ENCODE measurements around the gene ALG8.

The ALG8 gene

GRCh38 chr11:78171951-78172350 lies 32.5 kb upstream of the ALG8 start:
- Histone ChIP-seq H3K27ac (ENCODE audit: low read length) (no peak overlapping the region), H3K4me1 (ENCODE audit: control insufficient read depth, insufficient read depth, low read length) (peaks cover 25% of the 10 kb centered on the region), H3K36me3 (ENCODE audit: control insufficient read depth in 2 of 2, insufficient read depth in 2 of 2, low read length in 2 of 2) (peaks cover 13 to 34% of the 10 kb centered on the region in 2 donors)

GRCh38 chr11:78170874-78171549 lies 31.6 kb upstream of the ALG8 start:
- H3K27ac ChIP-seq (ENCODE audit: low read length) = no peak overlapping the region
- no peak overlapping the region for H3K9ac ChIP-seq (ENCODE audit: low read length in 2 of 2)
- no peaks in the 10 kb centered on the region for H3K27me3 ChIP-seq (ENCODE audit: control insufficient read depth in 1 of 2, insufficient read depth in 2 of 2, low read length in 2 of 2)
- H3K36me3 ChIP-seq (ENCODE audit: control insufficient read depth in 2 of 2, insufficient read depth in 2 of 2, low read length in 2 of 2) = peaks cover 13 to 29% of the 10 kb centered on the region in 2 donors
- H3K4me1 ChIP-seq (ENCODE audit: control insufficient read depth, insufficient read depth, low read length) = peaks cover 32% of the 10 kb centered on the region
- H3K9me3 ChIP-seq (ENCODE audit: control insufficient read depth in 2 of 2, low read length in 2 of 2) = no peaks in the 10 kb centered on the region
- no peak overlapping the region for H3K4me3 ChIP-seq (ENCODE audit: low read length in 2 of 2)

More at GRCh38 chr11:78171951-78172350, 32.5 kb upstream of the ALG8 start:
- Histone ChIP-seq H3K9me3 (ENCODE audit: control insufficient read depth in 2 of 2, low read length in 2 of 2) (no peaks in the 10 kb centered on the region), H3K9ac (ENCODE audit: low read length in 2 of 2) (no peak overlapping the region), H3K27me3 (ENCODE audit: control insufficient read depth in 1 of 2, insufficient read depth in 2 of 2, low read length in 2 of 2) (no peaks in the 10 kb centered on the region), H3K4me3 (ENCODE audit: low read length in 2 of 2) (no peak overlapping the region)

- no peak overlapping the region for H3K9ac ChIP-seq (ENCODE audit: low read length in 2 of 2)
- H3K27me3 ChIP-seq (ENCODE audit: control insufficient read depth in 1 of 2, insufficient read depth in 2 of 2, low read length in 2 of 2) = no peaks in the 10 kb centered on the region
- H3K4me1 ChIP-seq (ENCODE audit: control insufficient read depth, insufficient read depth, low read length) = peaks cover 36% of the 10 kb centered on the region
- no peak overlapping the region for H3K4me3 ChIP-seq (ENCODE audit: low read length in 2 of 2)
- peak overlapping the region; percentile 18 for H3K27ac ChIP-seq (ENCODE audit: low read length)
- H3K36me3 ChIP-seq (ENCODE audit: control insufficient read depth in 2 of 2, insufficient read depth in 2 of 2, low read length in 2 of 2) = peaks cover 13 to 29% of the 10 kb centered on the region in 2 donors
- no peaks in the 10 kb centered on the region for H3K9me3 ChIP-seq (ENCODE audit: control insufficient read depth in 2 of 2, low read length in 2 of 2)
Observed at GRCh38 chr11:78170413-78170812, 31.0 kb upstream of the ALG8 start.

- H3K4me3 ChIP-seq (ENCODE audit: low read length in 2 of 2) = peak overlapping the region in 1 of 2 donors; percentile 29
- peak overlapping the region; percentile 67 for H3K27ac ChIP-seq (ENCODE audit: low read length)
- no peaks in the 10 kb centered on the region for H3K27me3 ChIP-seq (ENCODE audit: control insufficient read depth in 1 of 2, insufficient read depth in 2 of 2, low read length in 2 of 2)
- H3K9ac ChIP-seq (ENCODE audit: low read length in 2 of 2) = peak overlapping the region in 1 of 2 donors; percentile 36
- H3K36me3 ChIP-seq (ENCODE audit: control insufficient read depth in 2 of 2, insufficient read depth in 2 of 2, low read length in 2 of 2) = peaks cover 12 to 23% of the 10 kb centered on the region in 2 donors
- peaks cover 42% of the 10 kb centered on the region for H3K4me1 ChIP-seq (ENCODE audit: control insufficient read depth, insufficient read depth, low read length)
- no peaks in the 10 kb centered on the region for H3K9me3 ChIP-seq (ENCODE audit: control insufficient read depth in 2 of 2, low read length in 2 of 2)
Observed at GRCh38 chr11:78168539-78169477, 29.4 kb upstream of the ALG8 start.

- Histone ChIP-seq H3K4me1 (ENCODE audit: control insufficient read depth, insufficient read depth, low read length) (peaks cover 60% of the 10 kb centered on the region), H3K27me3 (ENCODE audit: control insufficient read depth in 1 of 2, insufficient read depth in 2 of 2, low read length in 2 of 2) (no peaks in the 10 kb centered on the region), H3K9ac (ENCODE audit: low read length in 2 of 2) (peak overlapping the region; percentile 16 to 21), H3K36me3 (ENCODE audit: control insufficient read depth in 2 of 2, insufficient read depth in 2 of 2, low read length in 2 of 2) (peaks cover 0 to 7% of the 10 kb centered on the region in 2 donors), H3K27ac (ENCODE audit: low read length) (peak overlapping the region; percentile 69), H3K9me3 (ENCODE audit: control insufficient read depth in 2 of 2, low read length in 2 of 2) (no peaks in the 10 kb centered on the region), H3K4me3 (ENCODE audit: low read length in 2 of 2) (peak overlapping the region in 1 of 2 donors; percentile 22)
Observed at GRCh38 chr11:78166855-78167469, 27.5 kb upstream of the ALG8 start.

GRCh38 chr11:78164471-78164870 lies 25.0 kb upstream of the ALG8 start:
- Histone ChIP-seq H3K9ac (ENCODE audit: low read length in 2 of 2) (no peak overlapping the region), H3K4me1 (ENCODE audit: control insufficient read depth, insufficient read depth, low read length) (peaks cover 69% of the 10 kb centered on the region), H3K9me3 (ENCODE audit: control insufficient read depth in 2 of 2, low read length in 2 of 2) (no peaks in the 10 kb centered on the region), H3K4me3 (ENCODE audit: low read length in 2 of 2) (no peak overlapping the region), H3K27me3 (ENCODE audit: control insufficient read depth in 1 of 2, insufficient read depth in 2 of 2, low read length in 2 of 2) (no peaks in the 10 kb centered on the region), H3K36me3 (ENCODE audit: control insufficient read depth in 2 of 2, insufficient read depth in 2 of 2, low read length in 2 of 2) (no peaks in the 10 kb centered on the region), H3K27ac (ENCODE audit: low read length) (no peak overlapping the region)

- no peaks in the 10 kb centered on the region for H3K9me3 ChIP-seq (ENCODE audit: control insufficient read depth in 2 of 2, low read length in 2 of 2)
- H3K4me1 ChIP-seq (ENCODE audit: control insufficient read depth, insufficient read depth, low read length) = peaks cover 68% of the 10 kb centered on the region
- H3K27me3 ChIP-seq (ENCODE audit: control insufficient read depth in 1 of 2, insufficient read depth in 2 of 2, low read length in 2 of 2) = no peaks in the 10 kb centered on the region
- H3K4me3 ChIP-seq (ENCODE audit: low read length in 2 of 2) = no peak overlapping the region
- H3K27ac ChIP-seq (ENCODE audit: low read length) = no peak overlapping the region
- no peak overlapping the region for H3K9ac ChIP-seq (ENCODE audit: low read length in 2 of 2)
- no peaks in the 10 kb centered on the region for H3K36me3 ChIP-seq (ENCODE audit: control insufficient read depth in 2 of 2, insufficient read depth in 2 of 2, low read length in 2 of 2)
Observed at GRCh38 chr11:78163828-78164227, 24.4 kb upstream of the ALG8 start.

GRCh38 chr11:78161962-78162371 lies 22.5 kb upstream of the ALG8 start:
- H3K4me3 ChIP-seq (ENCODE audit: low read length in 2 of 2) = no peak overlapping the region
- H3K36me3 ChIP-seq (ENCODE audit: control insufficient read depth in 2 of 2, insufficient read depth in 2 of 2, low read length in 2 of 2) = no peaks in the 10 kb centered on the region
- no peak overlapping the region for H3K9ac ChIP-seq (ENCODE audit: low read length in 2 of 2)
- H3K9me3 ChIP-seq (ENCODE audit: control insufficient read depth in 2 of 2, low read length in 2 of 2) = no peaks in the 10 kb centered on the region
- H3K27me3 ChIP-seq (ENCODE audit: control insufficient read depth in 1 of 2, insufficient read depth in 2 of 2, low read length in 2 of 2) = no peaks in the 10 kb centered on the region
- peaks cover 57% of the 10 kb centered on the region for H3K4me1 ChIP-seq (ENCODE audit: control insufficient read depth, insufficient read depth, low read length)
- peak overlapping the region; percentile 76 for H3K27ac ChIP-seq (ENCODE audit: low read length)

GRCh38 chr11:78161346-78161745 lies 21.9 kb upstream of the ALG8 start:
- Histone ChIP-seq H3K4me3 (ENCODE audit: low read length in 2 of 2) (no peak overlapping the region), H3K9me3 (ENCODE audit: control insufficient read depth in 2 of 2, low read length in 2 of 2) (no peaks in the 10 kb centered on the region), H3K27me3 (ENCODE audit: control insufficient read depth in 1 of 2, insufficient read depth in 2 of 2, low read length in 2 of 2) (no peaks in the 10 kb centered on the region), H3K27ac (ENCODE audit: low read length) (peak overlapping the region; percentile 76), H3K9ac (ENCODE audit: low read length in 2 of 2) (no peak overlapping the region), H3K4me1 (ENCODE audit: control insufficient read depth, insufficient read depth, low read length) (peaks cover 56% of the 10 kb centered on the region), H3K36me3 (ENCODE audit: control insufficient read depth in 2 of 2, insufficient read depth in 2 of 2, low read length in 2 of 2) (no peaks in the 10 kb centered on the region)

- H3K9ac ChIP-seq (ENCODE audit: low read length in 2 of 2) = no peak overlapping the region
- no peaks in the 10 kb centered on the region for H3K36me3 ChIP-seq (ENCODE audit: control insufficient read depth in 2 of 2, insufficient read depth in 2 of 2, low read length in 2 of 2)
- H3K4me1 ChIP-seq (ENCODE audit: control insufficient read depth, insufficient read depth, low read length) = peaks cover 54% of the 10 kb centered on the region
- no peak overlapping the region for H3K27ac ChIP-seq (ENCODE audit: low read length)
- H3K9me3 ChIP-seq (ENCODE audit: control insufficient read depth in 2 of 2, low read length in 2 of 2) = no peaks in the 10 kb centered on the region
- no peak overlapping the region for H3K4me3 ChIP-seq (ENCODE audit: low read length in 2 of 2)
- no peaks in the 10 kb centered on the region for H3K27me3 ChIP-seq (ENCODE audit: control insufficient read depth in 1 of 2, insufficient read depth in 2 of 2, low read length in 2 of 2)
Observed at GRCh38 chr11:78160557-78160956, 21.1 kb upstream of the ALG8 start.

Measured in stomach smooth muscle (tissue), 2 donors.